Gastrocnemius medialis (tissue), 4 donors: ENCODE results near the gene CPLANE2.

Source experiments
- CTCF ChIP-seq, 5 experiments: fragments of 450-650 bp in 3 of 5; fragments of 200-600 bp in 2 of 5; sonication (generic) in 2 of 5; IDR thresholded peaks in 4 of 5; conservative IDR thresholded peaks in 1 of 5; 1 replicate in 4 of 5; 2 replicates in 1 of 5; pipeline ENCODE4 v1.5.1; 2016 to 2019; ENCODE audit warnings: antibody characterized with exemption in 5 of 5, mild to moderate bottlenecking in 3 of 5, moderate library complexity in 3 of 5
- POLR2A ChIP-seq, 2 donors: fragments of 450-650 bp; IDR thresholded peaks; one replicate each; pipeline ENCODE4 v1.6.1; 2017; ENCODE audit warnings: antibody characterized with exemption in 2 of 2, mild to moderate bottlenecking in 2 of 2, moderate library complexity in 2 of 2

GRCh38 chr1:16253332-16253922 lies 16.4 kb upstream of the CPLANE2 start:
- no peak for TF ChIP-seq POLR2A (IDR thresholded peaks at IDR 0.05)
- TF ChIP-seq CTCF (IDR thresholded peaks at IDR 0.05 in 4 of 5, conservative IDR thresholded peaks at IDR 0.05 in 1 of 5): no peak
